NOMO-1 treated with DMSO at 0.1 percent for 48 hours (cell line): Measurements from ENCODE around the gene RAB11A.

Experiments
- DNase-seq: peaks from one replicate; lab custom pipeline; 2025; ENCODE audit not compliant: unreplicated experiment; lab: John Stamatoyannopoulos, UW

Gene RAB11A

GRCh38 chr15:65914981-65915925 lies 46.0 kb downstream of the RAB11A start:
- no peak for DNase-seq

GRCh38 chr15:65916041-65916663 lies 46.9 kb downstream of the RAB11A start:
- DNase-seq, result no peak

GRCh38 chr15:65916664-65917406 lies 47.5 kb downstream of the RAB11A start:
- DNase-seq, result peak; percentile 2

GRCh38 chr15:65917407-65917756 lies 48.1 kb downstream of the RAB11A start:
- no peak for DNase-seq

GRCh38 chr15:65917936-65918335 lies 48.6 kb downstream of the RAB11A start:
- no peak for DNase-seq

GRCh38 chr15:65918357-65918920 lies 49.1 kb downstream of the RAB11A start:
- DNase-seq, result no peak

- DNase-seq, result no peak
These were observed 49.7 kb downstream of the RAB11A start for GRCh38 chr15:65918945-65919344.

- DNase-seq, result no peak
These were observed 50.1 kb downstream of the RAB11A start for GRCh38 chr15:65919353-65919752.

- DNase-seq, result no peak
These were observed 50.8 kb downstream of the RAB11A start for GRCh38 chr15:65920121-65920520.

- no peak for DNase-seq
These were observed 51.6 kb downstream of the RAB11A start for GRCh38 chr15:65920825-65921309.

GRCh38 chr15:65921780-65922179 lies 52.5 kb downstream of the RAB11A start:
- DNase-seq, result no peak

- DNase-seq, result no peak
These were observed 53.3 kb downstream of the RAB11A start for GRCh38 chr15:65922621-65923020.

GRCh38 chr15:65923264-65923663 lies 54.0 kb downstream of the RAB11A start:
- no peak for DNase-seq

- no peak for DNase-seq
These were observed 54.7 kb downstream of the RAB11A start for GRCh38 chr15:65924004-65924403.

GRCh38 chr15:65925338-65925737 lies 56.0 kb downstream of the RAB11A start:
- DNase-seq, result no peak

- no peak for DNase-seq
These were observed 57.2 kb downstream of the RAB11A start for GRCh38 chr15:65926459-65926858.

GRCh38 chr15:65926899-65927298 lies 57.6 kb downstream of the RAB11A start:
- DNase-seq, result no peak

GRCh38 chr15:65927545-65927944 lies 58.3 kb downstream of the RAB11A start:
- DNase-seq, result no peak

GRCh38 chr15:65929573-65929972 lies 60.3 kb downstream of the RAB11A start:
- DNase-seq, result no peak

- no peak for DNase-seq
These were observed 60.8 kb downstream of the RAB11A start for GRCh38 chr15:65930134-65930533.

GRCh38 chr15:65931221-65931620 lies 61.9 kb downstream of the RAB11A start:
- DNase-seq, result no peak
